Measurements from ENCODE around the gene TRA2B.

DNA sequence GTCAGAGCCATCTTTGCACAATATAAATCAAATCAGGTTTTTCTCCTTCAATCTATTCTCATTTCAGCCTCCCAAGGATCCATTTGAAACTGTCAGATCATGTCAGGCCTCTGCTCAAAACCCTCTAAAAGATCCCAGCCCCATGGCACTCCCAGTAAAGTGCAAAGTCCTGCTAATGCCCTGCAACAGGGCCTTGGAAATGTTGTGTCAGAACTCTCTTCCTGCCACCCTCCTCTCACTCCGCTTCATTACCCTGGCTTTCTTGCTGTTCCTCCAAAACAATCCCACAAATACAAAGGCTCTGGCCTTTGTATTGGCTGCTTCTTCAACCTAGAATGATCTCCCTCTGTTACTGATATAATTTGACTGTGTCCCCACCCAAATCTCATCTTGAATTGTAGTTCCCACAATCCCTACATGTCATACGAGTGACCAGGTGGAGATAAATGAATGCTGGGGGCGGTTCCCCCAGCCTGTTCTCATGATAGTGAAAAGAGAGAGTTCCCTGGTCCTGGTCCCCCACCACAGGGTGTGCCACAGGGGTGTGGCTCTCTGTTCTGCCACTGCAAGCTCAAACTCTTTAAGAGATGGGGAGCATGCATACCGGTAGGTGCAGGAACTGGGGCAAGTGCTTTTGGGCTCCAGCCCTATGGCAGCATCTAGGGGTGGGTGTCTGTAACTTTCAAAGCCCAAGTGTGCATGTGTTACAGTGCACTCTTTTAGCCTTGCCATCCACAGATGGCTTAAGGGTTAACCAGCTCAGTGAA, 22.9 kb upstream of the TRA2B start:
- TF ChIP-seq CTCF (IDR thresholded peaks at IDR 0.05; ENCODE audit: low read length) (no peak), EZH2 (optimal IDR thresholded peaks at IDR 0.05; ENCODE audit: low read depth, low read length) (no peak), EZH2phosphoT487 (IDR thresholded peaks at IDR 0.05; ENCODE audit: low read length) (no peak)

Measured in MM.1S (cell line).